RPMI8226 (cell line): ENCODE data around the gene INPP5A.
"Not testable (repeated sequence)": the region's sequence is repeated elsewhere in the genome, so short reads cannot be mapped to it uniquely, and the experiment has no call there.

Experiments
- DNase-seq: peaks from one replicate; pipeline ENCODE4 v3.0.0-alpha.2; 2015

INPP5A gene

DNA sequence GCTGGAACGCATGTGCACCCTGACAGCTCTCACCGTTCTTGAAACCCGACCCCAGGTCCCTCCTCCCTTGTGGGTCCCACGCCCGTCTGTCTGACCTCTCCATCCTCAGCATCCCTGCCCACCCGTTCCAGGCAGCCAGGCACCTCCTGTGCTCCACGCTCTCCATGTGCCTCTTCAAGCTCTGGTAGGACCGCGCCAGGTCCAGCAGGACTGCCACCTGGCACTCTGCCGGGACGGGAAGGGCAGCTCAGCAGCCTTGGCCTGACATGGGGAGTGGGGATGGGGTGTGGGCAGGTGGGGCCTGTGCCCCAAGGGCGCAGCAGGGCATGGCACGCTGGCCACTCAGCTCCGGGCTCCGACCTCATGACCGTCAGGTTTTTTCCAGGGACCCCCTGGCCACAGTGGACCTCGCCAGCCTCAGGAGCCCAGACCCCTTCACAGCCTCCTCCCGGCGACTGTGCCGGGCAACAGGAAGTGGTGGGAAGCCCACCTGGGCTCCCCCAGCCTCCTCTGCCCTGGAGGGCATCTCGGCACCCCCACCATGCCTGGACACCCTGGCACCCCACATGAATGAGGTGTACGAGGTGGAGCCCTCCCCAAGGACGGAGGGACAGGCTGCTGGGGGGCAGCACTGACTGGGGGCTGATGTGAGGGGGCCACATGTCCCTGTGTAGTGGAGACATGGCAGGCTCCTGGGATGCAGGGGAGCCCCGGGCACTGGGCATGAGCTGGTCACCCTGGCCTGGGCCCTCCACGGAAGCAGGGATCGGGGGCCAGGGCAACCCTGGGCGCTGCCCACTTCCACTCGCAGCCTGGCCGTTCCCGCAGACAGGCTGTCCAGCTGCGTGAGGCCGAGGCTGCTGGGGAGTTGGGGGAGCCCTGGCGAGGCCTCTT is 273.5 kb downstream of the INPP5A start:
- DNase-seq, result no peak

DNA sequence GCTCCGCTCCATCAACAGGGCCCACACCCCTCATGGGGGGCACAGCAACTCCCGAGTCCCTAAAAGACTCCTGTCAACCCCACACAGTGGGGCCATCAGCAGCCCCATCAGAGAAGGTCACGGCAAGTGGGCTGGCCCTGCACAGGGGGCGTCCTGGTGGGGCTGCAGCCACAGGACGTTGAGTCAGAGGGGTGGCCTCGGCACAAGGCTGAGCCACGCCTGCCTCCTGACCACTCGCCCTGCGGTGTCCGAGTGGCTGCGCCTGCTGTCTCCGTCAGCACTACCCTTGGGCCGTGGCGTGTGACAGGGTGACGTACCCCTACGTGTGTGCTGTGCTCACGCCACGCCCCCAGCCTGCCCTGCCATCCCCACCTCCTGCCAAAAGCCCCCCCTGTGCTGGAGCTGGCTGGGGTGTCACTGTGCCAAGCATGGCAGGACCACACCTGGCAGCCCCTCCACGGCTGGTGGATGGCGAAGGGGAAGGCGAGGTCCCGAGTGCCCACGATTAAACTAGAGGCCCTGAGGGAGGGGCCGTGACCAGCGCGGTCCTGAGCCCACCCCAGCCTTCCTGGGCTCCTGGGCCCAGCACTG is 274.4 kb downstream of the INPP5A start:
- DNase-seq, result no peak

DNA sequence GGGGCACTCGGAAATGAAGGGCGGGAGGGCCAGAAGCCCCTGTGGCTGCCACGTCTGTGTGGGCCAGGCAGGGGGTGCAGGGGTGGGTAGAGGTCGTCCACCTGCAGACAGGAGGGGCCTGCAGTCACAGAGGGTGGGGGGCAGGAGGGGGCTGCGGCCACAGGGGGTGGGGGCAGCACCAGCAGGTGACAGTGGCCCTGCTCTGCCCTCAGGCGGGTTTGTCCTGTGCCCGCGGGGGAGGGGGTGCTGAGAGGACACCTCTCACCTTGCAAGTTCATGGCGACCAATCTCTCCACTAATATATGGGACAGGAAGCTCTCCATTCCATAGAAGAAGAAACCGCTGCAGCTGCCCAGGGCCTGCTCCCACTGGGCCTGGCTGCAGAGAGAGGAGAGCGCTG is 274.9 kb downstream of the INPP5A start:
- DNase-seq, result no peak

DNA sequence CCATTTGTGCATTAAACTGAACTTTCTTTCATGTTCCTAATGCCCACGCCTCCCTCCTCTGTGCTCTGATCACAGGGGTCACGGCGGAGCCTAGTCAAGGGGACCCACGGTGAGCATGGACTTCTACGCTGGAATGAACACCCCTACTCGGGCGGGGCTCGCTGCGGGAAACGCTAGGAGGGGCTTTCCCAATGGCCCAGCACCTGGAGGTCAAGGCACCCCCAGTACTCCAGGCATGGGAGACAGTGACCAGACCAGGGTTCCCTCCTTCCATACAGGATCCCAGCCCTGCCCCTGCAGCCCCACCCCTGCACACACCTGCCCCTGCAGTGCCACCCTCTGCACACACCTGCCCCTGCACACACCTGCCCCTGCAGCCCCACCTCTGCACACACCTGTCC is 275.4 kb downstream of the INPP5A start:
- DNase-seq, result no peak

DNA sequence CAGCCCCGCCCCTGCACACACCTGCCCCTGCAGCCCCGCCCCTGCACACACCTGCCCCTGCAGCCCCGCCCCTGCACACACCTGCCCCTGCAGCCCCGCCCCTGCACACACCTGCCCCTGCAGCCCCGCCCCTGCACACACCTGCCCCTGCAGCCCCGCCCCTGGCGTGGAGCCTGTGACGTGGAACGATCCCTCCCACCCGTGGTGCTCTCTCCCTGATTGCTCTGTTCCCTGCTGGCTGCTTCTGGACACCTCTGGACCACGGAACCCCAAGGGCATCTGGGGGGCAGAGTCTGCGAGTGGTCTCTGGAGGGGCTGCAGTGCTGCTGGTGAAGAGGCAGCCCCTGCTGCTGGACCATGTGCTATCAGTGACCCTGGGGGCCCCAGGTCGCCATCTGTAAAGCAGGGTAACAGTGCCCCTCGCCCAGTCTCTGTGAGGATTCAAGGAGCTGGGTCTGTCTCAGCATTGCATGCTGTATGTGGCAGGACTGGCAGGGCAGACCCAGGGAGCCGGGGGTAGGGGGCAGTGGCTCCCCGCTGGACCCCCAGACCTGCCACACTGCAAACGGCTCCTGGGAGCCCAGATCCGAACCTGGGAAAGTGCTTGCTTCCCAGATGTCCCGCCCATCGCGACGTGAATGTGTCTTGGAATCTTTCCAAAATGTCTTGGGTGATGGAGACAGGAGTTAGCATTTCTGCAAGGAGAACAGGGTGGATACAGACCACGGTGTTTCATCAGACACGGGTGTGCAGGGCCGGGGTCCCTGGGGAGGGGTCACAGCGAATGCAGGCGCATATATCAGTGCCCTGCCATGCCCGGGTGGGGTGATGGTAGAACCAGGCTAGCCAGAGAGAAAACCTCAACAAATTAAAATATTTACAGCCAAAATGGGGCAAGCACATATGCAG is 276.2 kb downstream of the INPP5A start:
- no peak for DNase-seq

DNA sequence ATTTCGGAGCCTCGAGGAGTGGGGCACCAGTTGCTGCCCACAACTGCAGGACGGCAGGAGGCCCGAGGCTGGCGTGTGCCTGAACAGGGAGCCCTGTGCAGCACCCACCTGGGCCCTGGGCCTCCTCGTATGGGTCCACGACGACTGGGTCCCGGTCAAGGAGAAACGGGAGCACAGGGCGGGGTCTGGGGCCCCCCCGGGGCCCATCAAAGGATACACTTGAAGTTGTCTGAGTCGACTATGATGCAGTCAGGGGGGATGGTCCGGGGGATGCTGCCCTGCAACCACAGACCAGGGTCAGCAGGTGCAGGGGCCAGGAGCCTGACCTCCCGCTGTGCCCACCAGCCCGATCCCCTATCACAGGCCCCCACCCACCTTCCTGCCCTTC is 276.9 kb downstream of the INPP5A start:
- no peak for DNase-seq

DNA sequence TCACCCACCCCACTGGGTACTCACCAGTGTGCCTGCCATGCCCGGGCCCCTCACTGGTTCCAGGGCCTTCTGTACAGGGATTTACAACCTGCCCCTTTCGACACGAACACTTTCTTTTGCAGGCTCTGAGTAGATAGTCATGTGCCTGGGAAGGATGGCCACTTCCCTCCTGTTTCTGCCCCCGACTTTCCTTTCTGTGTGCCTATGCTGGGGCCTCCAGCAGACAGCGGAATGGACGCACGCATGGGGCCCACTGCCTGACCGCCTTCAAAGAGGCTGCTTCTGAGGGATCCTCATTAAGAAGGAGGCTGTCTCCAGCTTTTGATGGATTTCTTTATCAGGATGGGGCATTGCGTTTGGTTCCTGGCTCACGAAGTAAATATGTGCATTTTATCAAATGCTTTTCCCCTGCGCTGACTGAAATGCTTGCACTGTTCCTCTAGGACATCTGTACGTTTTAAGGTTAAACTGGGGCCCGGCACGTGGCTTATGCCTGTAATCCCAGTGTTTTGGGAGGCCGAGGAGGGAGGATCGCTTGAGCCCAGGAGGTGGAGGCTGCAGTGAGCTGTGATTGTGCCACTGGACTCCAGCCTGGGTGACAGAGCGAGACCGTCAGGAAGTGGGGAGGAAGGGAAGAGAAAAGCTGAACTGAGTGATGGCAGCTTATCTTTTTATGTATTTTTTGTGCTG is 277.7 kb downstream of the INPP5A start:
- no peak for DNase-seq

DNA sequence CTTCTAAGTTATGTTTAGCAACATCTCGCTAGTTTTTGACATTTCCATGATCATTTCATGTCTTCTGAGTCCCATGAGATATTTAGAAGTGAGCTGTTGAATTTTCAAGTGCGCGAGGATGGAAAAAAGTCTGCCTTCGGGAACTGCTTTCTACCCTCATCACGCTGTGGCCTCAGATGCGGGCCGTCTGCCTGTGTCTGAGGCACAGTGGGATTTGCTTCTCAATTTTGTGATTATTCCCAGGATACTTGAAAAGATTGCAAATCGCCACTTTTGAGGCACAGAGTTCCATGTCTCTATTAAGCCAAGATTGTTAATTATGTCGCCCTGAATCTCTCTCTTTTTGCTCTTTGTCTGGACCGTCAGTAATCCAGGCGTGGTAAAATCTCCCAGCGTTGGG is 279.1 kb downstream of the INPP5A start:
- no peak for DNase-seq

DNA sequence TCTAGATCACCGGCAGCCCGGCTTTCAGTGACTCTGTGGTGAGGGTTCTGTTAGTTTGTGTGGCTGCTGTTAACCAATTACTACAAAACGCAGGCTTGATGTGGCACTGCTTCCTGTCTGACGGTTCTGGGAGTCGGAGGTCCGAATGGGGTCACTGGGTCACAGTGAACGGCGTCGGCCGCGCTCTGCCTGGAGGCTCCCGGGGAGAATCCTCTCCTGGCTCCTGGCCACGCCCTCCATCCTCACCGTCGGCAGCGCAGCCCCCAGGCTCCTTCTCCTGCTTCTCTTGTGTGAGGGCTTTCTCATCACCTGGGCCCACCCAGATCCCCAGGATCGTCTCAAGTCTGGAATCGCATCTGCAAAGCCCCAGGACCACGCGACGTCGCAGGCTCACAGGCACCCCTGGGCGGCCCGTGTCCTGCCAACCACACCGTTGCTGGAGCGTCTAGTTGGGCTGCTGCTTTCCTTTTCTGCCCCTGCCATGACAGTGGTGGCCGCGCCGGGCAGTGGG is 280.2 kb downstream of the INPP5A start:
- no peak for DNase-seq

DNA sequence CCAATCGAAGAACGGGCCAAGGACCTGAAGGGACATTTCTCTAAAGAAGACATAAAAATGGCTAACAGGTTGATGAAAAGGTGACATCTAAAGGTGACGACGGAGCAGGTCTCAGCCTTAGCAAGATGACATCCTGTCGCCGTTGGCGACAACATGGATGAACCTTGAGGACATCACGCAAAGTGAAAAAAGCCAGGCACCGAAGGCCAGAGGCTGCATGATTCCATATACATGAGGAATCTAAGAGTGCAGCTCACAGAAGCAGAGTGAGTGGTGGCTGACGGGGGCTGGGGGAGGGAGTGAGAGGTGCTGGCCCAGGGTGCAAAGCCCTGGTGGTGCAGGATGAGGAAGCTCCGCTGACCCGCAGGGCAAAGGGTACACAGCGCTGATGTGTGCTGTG is 282.5 kb downstream of the INPP5A start:
- DNase-seq, result no peak

DNA sequence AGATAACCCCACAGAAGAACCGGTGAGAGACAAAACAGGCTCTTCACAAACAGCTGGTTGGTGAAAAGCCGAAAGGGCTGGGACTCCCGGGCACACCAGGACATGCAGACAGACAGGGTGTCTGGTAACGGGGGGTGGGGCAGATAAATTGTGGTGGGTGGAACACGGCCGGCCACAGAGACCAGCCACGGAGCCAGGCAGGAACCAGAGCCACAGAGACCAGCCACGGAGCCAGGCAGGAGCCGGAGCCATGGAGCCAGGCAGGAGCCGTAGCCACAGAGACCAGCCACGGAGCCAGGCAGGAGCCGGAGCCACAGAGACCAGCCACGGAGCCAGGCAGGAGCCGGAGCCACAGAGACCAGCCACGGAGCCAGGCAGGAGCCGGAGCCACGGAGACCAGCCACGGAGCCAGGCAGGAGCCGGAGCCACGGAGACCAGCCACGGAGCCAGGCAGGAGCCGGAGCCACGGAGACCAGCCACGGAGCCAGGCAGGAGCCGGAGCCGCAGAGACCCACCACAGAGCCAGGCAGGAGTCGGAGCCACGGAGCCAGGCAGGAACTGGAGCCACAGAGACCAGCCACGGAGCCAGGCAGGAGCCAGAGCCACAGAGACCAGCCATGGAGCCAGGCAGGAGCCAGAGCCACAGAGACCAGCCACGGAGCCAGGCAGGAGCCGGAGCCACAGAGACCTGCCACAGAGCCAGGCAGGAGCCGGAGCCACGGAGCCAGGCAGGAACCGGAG is 288.4 kb downstream of the INPP5A start:
- not testable (repeated sequence) for DNase-seq

DNA sequence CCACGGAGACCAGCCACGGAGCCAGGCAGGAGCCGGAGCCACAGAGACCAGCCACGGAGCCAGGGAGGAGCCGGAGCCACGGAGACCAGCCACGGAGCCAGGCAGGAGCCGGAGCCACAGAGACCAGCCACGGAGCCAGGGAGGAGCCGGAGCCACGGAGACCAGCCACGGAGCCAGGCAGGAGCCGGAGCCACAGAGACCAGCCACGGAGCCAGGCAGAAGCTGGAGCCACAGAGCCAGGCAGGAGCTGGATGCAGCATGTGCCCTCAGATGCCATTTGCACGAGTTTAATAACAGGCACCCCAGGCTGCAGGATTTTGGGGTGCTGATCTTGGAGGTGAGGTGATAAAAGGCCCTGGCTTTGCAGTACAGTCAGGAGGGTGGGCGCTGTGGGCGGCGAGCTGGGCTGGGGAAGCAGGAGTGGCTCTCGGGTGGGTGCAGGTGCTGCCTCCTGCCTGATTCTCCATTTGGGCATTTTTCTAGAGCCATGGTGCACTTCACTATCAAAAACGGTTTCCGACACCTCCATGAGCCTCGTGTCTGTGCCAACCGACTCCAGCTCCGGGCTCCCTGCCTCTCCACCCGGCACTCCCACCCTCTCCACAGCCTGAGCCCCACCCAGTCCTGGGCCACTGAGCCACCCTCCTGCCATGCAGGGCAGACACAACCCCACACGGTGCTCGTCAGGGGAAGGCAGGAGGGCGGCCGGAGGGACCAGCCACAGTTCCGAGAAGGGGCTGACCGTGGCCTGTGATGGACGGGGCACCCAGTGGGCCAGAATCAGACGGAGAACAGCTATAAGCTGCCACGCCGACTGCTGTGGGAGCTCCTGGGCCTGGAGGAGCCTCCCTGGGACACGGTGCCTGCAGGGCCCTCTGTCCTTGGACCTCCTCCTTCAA is 289.2 kb downstream of the INPP5A start:
- DNase-seq, result no peak

DNA sequence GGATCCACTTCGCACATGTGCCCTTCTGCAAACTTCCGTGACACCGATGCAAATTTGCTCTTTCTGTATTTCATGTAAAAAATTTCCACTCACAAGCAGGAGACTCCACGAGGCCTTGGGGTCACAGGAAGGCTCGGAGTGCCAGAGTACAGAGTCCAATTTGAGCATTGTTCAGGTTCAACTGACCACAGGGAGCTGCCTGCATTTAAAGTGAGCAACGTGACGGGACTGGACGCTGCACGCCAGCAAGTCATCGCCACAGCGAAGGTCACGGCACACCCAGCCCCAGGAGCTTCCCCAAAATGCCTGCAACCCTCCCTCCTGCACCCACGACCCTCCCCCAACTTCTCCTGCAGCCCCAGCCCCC is 289.8 kb downstream of the INPP5A start:
- no peak for DNase-seq

DNA sequence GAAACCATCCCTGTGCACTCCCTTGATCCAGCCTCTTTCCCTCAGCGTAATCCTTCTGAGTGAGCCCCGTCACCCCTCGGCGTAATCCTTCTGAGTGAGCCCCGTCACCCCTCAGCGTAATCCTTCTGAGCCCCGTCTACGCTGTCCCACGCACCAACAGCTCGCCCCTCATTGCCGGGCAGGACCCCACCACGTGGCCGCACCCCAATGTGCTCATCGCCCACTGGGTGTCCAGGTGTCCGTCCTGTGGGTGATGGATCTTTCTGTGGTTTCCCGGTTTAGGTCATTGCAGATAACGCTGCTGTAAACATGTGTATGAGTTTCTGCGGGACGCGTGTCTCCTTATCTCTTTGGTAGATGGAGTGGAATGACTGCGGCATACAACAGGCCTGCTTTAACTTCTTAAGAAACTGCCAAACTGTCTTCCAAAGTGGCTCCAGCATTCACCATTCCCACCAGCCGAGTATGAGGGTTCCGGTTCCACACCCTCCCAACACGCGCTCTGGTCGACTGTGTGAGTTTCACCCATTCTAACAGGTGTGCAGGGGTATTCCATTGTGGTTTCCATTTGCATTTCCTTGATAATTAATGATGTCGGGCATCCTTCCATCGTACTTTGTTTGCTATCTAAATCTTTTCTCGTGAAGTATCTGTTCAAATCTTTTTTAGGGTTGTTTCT is 290.4 kb downstream of the INPP5A start:
- DNase-seq, result no peak

DNA sequence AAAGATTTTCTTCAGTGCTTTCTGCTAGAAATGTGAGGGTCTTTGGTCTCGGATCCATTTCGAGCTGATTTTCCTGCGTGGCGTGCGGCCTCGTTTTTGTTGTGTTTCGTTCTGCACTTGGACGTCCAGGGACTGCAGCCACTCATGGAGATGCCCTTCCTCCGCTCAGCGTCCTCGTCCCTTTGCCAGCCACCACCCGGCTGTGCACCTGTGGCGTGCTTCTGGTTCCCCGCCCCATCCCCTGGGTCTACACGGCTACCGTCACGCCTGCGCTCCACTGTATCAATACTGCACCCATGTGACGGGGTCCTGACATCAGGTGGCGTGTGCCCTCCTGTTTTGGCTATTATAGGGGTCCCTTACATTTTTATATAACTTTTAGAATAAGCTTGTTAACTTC is 291.1 kb downstream of the INPP5A start:
- DNase-seq, result no peak

DNA sequence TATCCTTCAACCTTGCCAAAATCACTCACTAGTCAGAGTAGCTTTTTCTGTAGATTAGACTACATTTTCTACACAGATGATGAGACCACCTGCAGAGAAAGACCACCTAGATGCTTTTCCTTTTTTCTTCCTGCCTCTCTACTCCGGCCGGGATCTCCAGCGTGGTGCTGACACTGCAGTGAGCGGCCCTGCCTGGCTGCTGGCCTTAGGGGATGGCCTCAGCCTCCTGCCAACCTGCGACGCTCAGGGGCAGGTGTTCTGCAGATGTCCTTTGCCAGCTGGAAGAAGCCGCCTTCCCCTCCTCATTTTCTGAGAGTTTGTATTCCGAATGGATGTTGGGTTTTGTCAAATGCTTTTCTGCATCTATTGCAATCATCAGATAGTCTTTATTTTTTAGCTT is 291.8 kb downstream of the INPP5A start:
- DNase-seq, result no peak

DNA sequence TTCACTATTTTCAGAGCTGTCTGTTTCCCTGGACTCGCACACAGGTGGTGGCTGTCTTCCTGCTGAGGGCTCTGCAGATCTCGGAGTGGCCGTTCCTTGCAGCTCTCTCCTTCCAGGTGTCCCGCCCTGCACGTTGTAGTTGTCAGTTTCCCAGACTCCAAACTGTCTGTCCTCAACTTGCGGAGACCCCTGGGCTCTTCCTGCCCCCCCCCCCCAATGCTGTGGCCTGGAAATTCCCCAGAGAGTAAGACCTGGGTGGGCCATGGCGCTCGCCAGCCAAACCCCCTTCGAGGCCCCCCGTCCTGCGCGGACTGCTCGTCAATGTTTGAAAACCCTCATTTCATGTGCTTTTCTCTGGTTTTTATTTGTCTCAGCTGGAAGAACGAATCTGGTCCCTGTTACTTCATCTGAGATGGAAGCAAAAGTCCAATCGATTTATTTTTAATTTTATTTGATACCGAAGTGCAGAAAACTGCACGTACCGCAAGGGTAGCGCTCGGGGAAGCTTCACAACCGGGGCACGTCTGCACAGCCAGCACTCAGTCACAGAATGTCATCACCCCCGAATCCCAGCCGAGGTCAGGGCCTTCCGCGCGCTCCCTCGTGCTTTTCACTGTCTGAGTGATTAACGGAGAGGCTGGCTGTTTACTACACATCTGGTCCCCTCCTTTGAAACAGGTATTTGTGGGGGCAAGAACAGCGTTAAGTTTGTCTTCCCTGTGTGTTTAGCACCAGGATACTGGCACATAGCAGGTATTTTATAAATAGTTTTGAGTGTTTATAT is 294.8 kb downstream of the INPP5A start:
- no peak for DNase-seq
